Measurements from ENCODE around the gene SLC37A2.
"Not testable (repeated sequence)": the region's sequence is repeated elsewhere in the genome, so short reads cannot be mapped to it uniquely, and the experiment has no call there.

The SLC37A2 gene

GRCh38 chr11:125081098-125081798 lies 18.1 kb downstream of the SLC37A2 start:
- H3K4me3 ChIP-seq (ENCODE audit: low read length), result no peak overlapping the region
- DNase-seq (ENCODE audit: low read depth, low spot score), result no peak

- H3K4me3 ChIP-seq (ENCODE audit: low read length), result no peak overlapping the region
- DNase-seq (ENCODE audit: low read depth, low spot score), result no peak
These were observed 18.9 kb downstream of the SLC37A2 start for GRCh38 chr11:125082040-125082439.

GRCh38 chr11:125082611-125083311 lies 19.7 kb downstream of the SLC37A2 start:
- H3K4me3 ChIP-seq (ENCODE audit: low read length), result no peak overlapping the region
- DNase-seq (ENCODE audit: low read depth, low spot score), result no peak

- no peak overlapping the region for H3K4me3 ChIP-seq (ENCODE audit: low read length)
- no peak for DNase-seq (ENCODE audit: low read depth, low spot score)
These were observed 20.4 kb downstream of the SLC37A2 start for GRCh38 chr11:125083312-125084056.

- H3K4me3 ChIP-seq (ENCODE audit: low read length), result no peak overlapping the region
- no peak for DNase-seq (ENCODE audit: low read depth, low spot score)
These were observed 20.9 kb downstream of the SLC37A2 start for GRCh38 chr11:125084057-125084416.

- no peak overlapping the region for H3K4me3 ChIP-seq (ENCODE audit: low read length)
- DNase-seq (ENCODE audit: low read depth, low spot score), result no peak
These were observed 21.7 kb downstream of the SLC37A2 start for GRCh38 chr11:125084761-125085231.

GRCh38 chr11:125085301-125086081 lies 22.4 kb downstream of the SLC37A2 start:
- no peak overlapping the region for H3K4me3 ChIP-seq (ENCODE audit: low read length)
- no peak for DNase-seq (ENCODE audit: low read depth, low spot score)

GRCh38 chr11:125086633-125087296 lies 23.7 kb downstream of the SLC37A2 start:
- no peak overlapping the region for H3K4me3 ChIP-seq (ENCODE audit: low read length)
- DNase-seq (ENCODE audit: low read depth, low spot score), result no peak

- DNase-seq (ENCODE audit: low read depth, low spot score), result no peak
- H3K4me3 ChIP-seq (ENCODE audit: low read length), result no peak overlapping the region
These were observed 25.0 kb downstream of the SLC37A2 start for GRCh38 chr11:125088123-125088522.

GRCh38 chr11:125088576-125089455 lies 25.7 kb downstream of the SLC37A2 start:
- no peak overlapping the region for H3K4me3 ChIP-seq (ENCODE audit: low read length)
- DNase-seq (ENCODE audit: low read depth, low spot score), result no peak

GRCh38 chr11:125089481-125089880 lies 26.4 kb downstream of the SLC37A2 start:
- not testable (repeated sequence) for H3K4me3 ChIP-seq (ENCODE audit: low read length); DNase-seq (ENCODE audit: low read depth, low spot score)

GRCh38 chr11:125090151-125090550 lies 27.0 kb downstream of the SLC37A2 start:
- not testable (repeated sequence) for DNase-seq (ENCODE audit: low read depth, low spot score); H3K4me3 ChIP-seq (ENCODE audit: low read length)

GRCh38 chr11:125090816-125091215 lies 27.7 kb downstream of the SLC37A2 start:
- H3K4me3 ChIP-seq (ENCODE audit: low read length), result no peak overlapping the region
- no peak for DNase-seq (ENCODE audit: low read depth, low spot score)

- H3K4me3 ChIP-seq (ENCODE audit: low read length), result no peak overlapping the region
- peak; percentile 32 for DNase-seq (ENCODE audit: low read depth, low spot score)
These were observed 28.3 kb downstream of the SLC37A2 start for GRCh38 chr11:125091247-125091876.

GRCh38 chr11:125091877-125092664 lies 29.0 kb downstream of the SLC37A2 start:
- no peak overlapping the region for H3K4me3 ChIP-seq (ENCODE audit: low read length)
- DNase-seq (ENCODE audit: low read depth, low spot score), result no peak

GRCh38 chr11:125092669-125093068 lies 29.6 kb downstream of the SLC37A2 start:
- no peak for DNase-seq (ENCODE audit: low read depth, low spot score)
- H3K4me3 ChIP-seq (ENCODE audit: low read length), result no peak overlapping the region

- H3K4me3 ChIP-seq (ENCODE audit: low read length), result no peak overlapping the region
- DNase-seq (ENCODE audit: low read depth, low spot score), result no peak
These were observed 30.4 kb downstream of the SLC37A2 start for GRCh38 chr11:125093502-125093901.

Data from Jurkat, Clone E6-1 (cell line).